Keratinocyte (primary cell): ENCODE measurements around the gene LRR1.

Source experiments
- EZH2 ChIP-seq: IDR thresholded peaks from one replicate; pipeline ENCODE4 v1.6.1; 2012; ENCODE audit warnings: inconsistent platforms, mild to moderate bottlenecking, low read length, moderate library complexity
- TF ChIP-seq, protein P1 (sequence below), 3 experiments: IDR thresholded peaks in 1 of 3; conservative IDR thresholded peaks in 1 of 3; optimal IDR thresholded peaks in 1 of 3; 2 replicates in 2 of 3; 3 replicates in 1 of 3; pipeline versions ENCODE3 to v1.5.1; 2011; ENCODE audit warnings: low read length in 3 of 3, mild to moderate bottlenecking in 3 of 3, moderate library complexity in 2 of 3, control low read depth in 1 of 3, inconsistent platforms in 1 of 3; ENCODE audit not compliant: insufficient read depth in 2 of 3; ENCODE audit errors: extremely low read depth in 1 of 3

DNA sequence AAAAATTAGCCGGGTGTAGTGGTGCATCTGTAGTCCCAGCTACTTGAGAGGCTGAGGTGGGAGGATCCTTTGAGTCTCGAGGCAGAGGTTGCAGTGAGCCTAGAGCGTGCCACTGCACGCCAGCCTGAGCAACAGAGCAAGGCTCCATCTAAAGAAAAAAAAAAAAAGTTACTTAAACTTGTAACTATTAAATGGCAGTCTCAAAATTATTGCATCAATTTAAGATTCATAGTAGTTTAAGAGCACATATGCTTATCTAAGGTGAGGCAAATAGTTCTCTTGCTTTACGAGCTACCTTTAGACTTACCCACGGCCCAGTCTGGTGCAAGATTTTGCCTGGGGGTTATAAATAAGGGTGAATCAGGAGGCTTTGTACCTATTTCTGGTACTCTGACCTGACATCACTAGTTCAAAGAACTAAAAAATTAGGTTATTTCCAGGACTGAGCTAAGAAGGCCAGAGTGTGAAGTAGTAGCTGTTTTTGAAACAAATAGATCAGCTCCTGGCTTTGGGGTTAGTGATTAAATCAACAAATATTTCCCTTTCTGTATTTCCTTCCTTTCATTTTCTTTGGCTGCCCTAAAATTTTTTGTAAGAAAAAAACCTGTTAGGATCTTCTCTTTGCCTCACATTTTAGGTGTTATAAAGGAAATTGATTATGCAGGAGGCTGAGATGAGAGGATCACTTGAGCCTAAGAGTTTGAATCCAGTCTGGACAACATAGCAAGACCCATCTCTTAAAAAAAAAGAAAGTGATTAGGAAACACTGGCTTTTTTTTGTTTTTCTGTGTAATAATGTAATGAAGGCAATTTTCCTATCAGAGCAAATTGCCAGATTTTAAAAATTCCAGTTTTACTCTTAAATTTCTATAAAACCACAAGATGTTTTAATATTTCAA lies 25.4 kb downstream of the LRR1 start:
- TF ChIP-seq, protein P1, sequence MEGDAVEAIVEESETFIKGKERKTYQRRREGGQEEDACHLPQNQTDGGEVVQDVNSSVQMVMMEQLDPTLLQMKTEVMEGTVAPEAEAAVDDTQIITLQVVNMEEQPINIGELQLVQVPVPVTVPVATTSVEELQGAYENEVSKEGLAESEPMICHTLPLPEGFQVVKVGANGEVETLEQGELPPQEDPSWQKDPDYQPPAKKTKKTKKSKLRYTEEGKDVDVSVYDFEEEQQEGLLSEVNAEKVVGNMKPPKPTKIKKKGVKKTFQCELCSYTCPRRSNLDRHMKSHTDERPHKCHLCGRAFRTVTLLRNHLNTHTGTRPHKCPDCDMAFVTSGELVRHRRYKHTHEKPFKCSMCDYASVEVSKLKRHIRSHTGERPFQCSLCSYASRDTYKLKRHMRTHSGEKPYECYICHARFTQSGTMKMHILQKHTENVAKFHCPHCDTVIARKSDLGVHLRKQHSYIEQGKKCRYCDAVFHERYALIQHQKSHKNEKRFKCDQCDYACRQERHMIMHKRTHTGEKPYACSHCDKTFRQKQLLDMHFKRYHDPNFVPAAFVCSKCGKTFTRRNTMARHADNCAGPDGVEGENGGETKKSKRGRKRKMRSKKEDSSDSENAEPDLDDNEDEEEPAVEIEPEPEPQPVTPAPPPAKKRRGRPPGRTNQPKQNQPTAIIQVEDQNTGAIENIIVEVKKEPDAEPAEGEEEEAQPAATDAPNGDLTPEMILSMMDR (optimal IDR thresholded peaks at IDR 0.05 in 1 of 3, IDR thresholded peaks at IDR 0.05 in 1 of 3, conservative IDR thresholded peaks at IDR 0.05 in 1 of 3; ENCODE audit: extremely low read depth in 1 of 3, insufficient read depth in 2 of 3, low read length in 3 of 3): no peak
- TF ChIP-seq EZH2: no peak
